Measurements from ENCODE around the gene KIAA0232. TPM values are rescaled to one million over a fixed set of nuclear protein-coding genes. Genes with fewer than 3 reads are reported as not detected.
"Not testable (repeated sequence)": the region's sequence is repeated elsewhere in the genome, so short reads cannot be mapped to it uniquely, and the experiment has no call there.

KIAA0232 gene
- total RNA-seq, 1 donor from 2014 or later, result 10.3 TPM

DNA sequence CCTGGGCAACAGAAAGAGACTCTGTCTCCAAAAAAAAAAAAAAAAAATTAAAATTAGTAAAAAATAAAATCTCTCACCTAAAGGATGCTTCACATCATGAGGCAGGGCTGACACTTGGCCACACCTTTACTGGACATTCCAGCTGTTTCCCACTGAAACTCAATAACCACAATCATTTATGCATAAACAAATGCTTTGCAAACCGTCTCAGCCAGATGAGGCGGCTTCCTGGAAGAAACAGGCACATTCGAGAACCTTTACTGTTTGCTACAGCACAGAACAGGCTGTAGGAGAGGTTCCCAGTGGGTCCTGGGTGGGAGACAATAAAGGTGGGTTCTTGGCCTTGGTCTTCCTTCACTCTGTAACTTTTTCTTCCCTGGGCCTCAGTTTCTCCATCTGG is 116.2 kb downstream of the KIAA0232 start:
- DNase-seq (ENCODE audit: low read depth in 2 of 2), result no peak

DNA sequence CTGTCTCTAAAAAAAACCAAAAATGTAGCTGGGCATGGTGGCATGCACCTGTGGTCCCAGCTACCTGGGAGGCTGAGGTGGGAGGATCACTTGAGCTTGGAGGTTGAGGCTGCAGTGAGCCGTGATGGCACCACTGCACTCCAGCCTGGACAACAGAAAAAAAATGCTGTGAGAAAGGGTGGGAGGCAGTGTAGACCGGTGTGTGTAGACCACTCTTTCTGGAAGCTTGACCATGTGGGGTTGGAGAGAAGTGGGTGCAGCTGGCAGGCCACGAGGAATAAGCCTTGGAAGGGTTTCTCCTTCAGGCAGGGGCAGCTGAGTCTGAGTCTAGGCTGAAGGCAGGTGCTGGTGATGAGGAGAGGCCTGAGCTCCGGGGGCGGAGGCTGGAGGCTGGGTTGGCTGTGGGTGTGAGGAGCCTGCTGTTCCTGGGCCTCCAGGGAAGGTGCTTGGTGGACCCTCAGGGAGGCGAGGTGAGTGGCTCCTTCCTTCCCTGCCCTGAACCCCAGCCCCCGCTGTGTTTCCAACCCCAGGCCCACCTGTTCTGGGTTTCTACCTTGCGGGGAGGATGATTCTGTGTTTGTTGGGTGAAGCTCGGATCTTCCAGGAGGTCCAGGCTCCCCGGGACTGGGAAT is 117.8 kb downstream of the KIAA0232 start:
- DNase-seq (ENCODE audit: low read depth in 2 of 2), result no peak

DNA sequence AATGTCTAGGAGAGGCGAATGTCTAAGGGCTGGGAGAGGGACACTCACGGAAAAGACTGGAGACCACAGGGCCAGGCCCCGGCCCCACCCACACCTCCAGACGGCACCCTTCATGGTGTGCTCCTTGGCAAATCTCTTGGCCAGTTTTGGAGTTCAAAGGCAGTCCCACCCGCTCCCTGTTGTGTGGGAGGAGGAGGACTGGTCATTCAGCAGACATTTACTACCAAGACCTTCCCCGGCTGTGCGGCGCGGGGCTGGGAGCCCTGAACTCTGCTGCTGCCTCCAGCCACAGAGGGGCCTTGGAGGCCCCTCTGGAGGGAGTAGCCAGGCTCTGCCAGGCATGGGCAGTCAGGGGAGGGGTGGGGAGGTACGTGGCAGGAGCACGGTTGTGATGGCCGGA is 118.4 kb downstream of the KIAA0232 start:
- DNase-seq (ENCODE audit: low read depth in 2 of 2), result no peak

DNA sequence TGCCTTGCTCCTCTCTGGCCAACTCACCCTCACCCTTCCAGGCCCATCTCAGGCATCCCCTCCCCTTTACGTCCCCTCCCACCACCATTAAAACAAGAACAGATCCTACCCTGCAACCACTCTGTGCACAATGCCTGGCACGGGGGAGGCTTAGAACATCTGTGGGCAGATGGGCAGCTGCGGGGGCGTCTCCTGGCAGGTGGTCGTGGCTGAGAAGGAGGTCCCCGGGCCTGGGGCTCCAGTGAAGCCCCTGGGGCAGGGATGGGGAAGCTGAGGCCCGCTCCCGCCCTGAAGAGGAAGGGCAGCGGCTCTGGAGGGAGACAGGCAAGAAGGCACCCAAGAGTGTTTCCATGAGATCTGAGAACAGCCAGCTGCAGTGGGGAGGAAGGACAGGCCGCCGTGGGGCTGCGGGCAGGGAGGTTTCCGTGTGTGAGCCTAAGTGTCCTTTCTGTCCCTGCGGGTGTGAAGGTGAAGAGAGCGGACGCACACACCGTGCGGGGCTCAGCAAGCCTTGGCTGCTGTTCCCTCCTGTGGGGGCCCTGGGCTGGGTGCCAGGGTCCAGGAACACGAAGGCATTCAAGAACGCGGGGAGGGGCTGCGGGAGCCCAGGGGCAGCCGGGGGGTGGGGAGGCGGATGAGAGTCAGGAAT is 119.3 kb downstream of the KIAA0232 start:
- DNase-seq (ENCODE audit: low read depth in 2 of 2), result no peak

DNA sequence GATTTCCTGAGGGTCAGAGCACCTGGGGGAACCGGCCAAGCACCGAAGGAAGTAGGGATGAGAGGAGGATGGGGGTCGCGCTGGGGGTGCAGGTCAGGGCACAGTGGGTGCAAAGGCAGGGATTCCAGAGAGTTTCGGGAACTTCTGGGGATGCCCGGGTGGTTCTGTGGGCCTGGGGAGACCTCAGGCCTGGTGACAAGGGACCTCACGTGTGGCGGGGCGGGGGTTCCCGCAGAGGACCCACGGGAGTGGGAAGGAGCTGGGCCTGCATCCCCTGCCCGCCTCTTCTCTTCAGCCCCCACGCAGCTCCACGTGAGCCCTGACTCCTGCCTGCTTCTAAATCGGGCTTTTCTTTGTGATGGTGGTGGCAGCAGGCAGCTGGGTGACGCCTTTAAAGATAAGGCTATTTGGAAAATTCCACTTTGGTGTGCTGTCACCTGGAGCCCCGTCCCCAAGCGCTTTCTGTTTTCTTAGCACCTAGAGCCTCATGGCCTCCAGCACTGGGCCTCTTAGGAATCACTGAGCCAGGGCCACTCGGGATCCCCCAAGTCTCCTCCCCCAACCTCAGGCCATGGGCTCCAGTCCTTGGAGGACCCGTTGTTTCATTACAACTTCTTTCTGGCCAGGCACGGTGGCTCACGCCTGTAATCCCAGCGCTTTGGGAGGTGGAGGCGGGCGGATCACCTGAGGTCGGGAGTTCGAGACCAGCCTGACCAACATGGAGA is 120.0 kb downstream of the KIAA0232 start:
- DNase-seq (ENCODE audit: low read depth in 2 of 2), result no peak

DNA sequence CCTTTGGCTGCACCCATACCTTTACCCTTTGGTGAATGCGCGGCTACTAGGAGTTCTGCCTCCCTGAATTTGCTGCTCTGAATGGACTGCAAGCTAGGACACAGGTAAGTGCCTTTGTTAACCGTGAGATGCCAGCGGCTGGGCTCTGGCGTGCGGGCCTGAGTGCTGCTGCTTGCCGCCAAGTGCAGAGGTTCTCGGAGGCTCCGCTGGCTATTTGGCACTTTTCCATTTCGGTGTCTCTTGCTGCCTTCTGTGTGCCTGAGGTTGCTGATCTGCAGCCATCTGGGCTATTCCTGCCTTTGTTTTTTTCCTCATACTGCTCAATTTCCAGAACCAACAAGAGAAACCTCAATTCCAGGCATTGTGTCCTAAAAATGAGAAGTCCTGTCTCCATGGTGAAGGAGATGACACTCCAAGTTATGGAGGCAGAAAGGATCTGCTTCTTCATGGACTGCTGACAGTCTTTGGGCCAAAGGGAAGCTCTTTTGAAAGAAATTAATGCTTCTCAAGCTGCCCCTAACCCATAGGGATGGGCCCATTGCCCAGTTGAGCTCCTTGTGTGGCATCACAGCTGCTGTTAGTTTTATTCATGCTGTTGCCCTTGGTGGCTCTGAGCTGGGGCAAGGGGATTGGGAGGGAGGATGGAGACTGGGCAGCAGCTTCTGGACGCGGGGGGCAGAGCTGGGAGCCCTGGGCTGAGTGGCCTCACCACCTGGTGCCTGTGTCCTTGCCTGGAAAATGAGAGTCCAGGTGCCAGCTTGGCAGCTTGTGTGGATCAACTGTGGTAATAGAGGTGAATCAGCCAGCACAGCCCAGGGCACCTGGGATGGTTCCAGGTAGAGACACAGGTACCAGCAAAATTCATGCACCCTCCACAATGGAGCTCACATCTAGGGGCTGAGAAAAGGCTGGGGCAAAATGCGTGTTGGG is 123.3 kb downstream of the KIAA0232 start:
- no peak for DNase-seq (ENCODE audit: low read depth in 2 of 2)

DNA sequence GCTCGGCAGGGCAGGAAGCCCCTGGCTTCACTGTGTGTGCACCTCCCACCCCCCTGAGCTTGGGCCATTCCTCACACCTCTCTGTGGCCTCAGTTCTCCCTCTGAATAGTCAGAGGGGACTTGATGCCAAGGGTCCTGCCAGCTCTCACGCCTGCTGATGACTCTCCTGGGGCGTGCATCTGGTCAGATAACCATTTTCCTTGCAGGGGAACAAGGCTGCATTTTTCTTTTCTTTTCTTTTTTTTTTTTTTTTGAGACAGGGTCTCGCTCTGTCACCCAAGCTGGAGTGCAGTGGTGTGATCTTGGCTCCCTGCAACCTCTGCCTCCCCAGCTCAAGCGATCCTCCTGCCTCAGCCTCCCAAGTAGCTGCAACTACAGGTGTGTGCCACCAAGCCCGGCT is 124.0 kb downstream of the KIAA0232 start:
- not testable (repeated sequence) for DNase-seq (ENCODE audit: low read depth in 2 of 2)

DNA sequence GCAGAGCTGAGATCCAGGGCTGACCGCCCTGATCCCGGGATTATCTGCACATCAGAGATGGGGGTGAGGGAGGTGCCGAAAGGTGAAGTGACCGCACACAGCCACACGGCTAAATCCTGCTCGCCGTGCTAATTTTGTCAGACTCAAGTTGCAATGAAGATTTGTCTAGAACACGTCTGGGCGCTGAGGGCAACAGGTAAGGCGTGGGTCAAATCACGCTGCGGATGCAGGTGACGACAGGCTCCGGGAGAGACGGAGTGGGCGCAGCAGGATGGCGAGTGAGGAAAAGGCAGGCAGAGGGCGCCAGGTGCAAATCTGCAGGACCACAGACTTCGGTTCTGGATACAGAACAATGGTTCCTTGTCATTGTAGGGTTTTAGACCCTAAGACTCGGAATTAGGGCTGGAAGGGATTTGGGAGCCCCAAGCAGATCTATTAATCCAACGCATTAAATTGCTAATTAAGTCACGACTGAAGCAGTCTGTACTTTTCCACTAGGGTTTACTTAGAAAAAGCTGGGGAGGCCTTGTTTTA is 125.2 kb downstream of the KIAA0232 start:
- peak in 1 of 2 donors; percentile 53 for DNase-seq (ENCODE audit: low read depth in 2 of 2)

DNA sequence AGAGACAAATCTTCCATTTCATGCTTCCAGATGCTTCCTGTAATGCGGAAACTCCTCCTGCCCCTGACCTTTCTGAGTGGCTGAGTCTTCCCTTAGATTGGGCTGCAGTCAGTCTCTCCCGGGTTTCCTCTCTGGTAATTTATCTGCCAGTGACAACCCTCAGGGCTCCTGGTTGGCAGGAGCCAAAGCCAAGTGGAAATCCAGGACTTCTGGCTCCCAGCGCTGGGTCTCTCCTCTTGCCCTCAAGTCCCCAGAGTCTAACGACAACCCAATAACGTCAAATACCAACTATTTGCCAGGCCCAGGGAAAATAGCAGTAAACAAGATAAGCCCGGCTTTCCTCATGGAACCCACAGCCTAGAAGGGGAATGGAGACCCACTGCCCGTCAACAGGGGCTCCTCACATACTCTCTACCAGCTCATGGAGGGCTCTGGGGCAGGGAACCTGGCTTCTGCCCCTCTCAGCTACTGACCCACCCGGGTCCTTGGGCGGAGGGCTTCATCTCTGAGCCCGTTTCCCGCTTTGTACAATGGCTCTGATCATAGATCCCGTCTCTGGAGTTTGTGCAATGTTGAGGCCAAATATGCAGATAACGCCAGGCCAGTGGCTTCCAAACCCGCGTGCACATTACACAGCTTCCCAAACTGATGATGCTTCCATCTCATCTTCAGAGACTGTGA is 126.0 kb downstream of the KIAA0232 start:
- peak in 1 of 2 donors; percentile 37 for DNase-seq (ENCODE audit: low read depth in 2 of 2)

DNA sequence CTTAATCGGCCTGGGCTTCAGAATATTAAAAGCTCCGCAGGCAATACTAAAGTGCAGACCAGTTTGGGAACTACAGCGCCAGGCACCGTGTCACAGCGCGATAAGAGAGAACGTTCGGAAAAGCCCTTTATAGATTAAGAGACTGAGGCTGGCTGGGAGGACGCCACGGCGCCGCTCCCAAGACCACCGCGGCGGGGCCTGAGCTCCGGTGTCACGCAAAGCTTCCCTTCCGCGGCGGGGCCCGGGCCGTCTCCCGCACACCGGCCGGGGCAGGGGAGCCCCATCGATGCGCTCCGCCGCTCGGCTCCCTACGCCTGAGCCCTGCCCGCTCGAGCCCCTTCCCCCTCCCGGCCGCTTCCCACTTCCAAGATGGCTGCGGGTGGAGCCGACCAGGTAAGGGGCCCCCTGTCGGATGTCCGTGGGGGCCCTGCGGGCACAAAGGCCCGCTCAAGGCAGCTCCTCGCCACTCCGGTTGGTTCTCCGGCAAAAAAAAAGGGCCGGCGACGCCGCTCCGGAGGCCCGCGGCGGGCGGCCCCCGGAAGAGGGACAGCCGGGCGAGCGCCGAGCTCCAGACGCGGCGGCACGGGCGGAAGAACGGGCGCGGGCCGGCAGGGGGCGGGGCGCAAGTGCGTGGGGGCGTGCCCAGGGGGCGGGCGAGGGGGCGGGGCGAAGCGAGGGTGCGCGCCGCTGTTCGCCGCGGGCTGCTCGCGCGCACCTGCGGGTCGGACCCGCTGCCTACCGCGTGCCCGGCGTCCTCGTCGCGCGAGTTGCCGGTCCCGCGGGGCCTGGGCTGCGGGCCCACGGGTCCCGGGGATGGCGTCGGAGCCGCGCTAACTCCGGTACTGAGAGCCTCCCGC is 126.8 kb downstream of the KIAA0232 start, which contains the start of gene TBC1D14:
TBC1D14 (plus strand) TSS at position 714 of the 857 bp plus-strand sequence. CDS start 13,564 bp downstream, outside the sequence.
- peak; percentile 55 to 89 for DNase-seq (ENCODE audit: low read depth in 2 of 2)

DNA sequence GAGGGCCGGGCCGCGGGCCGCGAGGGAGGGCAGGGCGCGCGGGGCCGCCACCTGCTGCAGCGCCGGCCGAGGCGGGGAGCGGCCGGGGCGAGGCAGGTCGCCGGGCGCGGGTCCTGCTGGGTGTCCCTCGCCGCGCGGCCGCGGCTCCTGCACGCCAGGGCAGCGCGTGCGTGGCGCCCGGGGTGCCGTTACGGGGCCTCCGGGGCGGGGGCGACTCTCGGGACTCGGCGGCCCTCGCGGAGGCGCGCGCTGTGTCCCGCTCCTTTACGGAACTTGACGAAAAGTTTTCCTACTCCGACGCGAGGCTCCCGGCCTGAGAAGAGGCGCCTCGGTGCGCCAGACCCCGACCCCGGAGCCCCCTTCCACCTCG is 127.4 kb downstream of the KIAA0232 start:
- no peak for DNase-seq (ENCODE audit: low read depth in 2 of 2)

DNA sequence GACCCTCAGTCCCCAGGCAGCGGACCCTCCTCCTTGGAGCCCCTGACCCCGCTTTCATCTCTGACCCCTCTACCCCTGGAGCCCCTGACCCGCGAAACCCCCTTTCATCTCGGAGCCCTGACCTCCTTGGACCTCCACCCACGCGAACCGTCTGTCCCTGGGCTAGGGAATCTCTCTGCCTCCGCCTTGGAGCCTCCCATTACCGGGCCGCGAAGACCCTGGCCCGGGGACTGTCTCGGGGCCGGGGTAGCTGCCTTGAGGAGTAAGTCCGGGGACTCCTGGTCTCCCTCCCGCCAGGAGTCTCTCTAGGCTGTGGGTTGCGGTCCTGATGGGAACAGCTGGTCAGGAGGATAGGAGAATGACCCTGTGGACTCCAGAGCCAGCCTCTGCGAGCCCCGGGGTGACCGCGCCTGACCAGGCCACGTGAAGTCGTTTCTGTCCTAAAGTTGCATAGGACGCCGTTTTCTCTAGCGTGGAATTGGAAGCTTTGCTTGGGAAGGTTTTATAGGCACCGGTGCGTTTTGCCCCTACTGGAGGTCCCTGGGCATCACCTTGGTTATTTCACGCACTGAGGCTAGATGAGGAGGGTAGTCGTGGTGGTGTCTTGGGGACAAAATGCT is 127.9 kb downstream of the KIAA0232 start:
- no peak for DNase-seq (ENCODE audit: low read depth in 2 of 2)

DNA sequence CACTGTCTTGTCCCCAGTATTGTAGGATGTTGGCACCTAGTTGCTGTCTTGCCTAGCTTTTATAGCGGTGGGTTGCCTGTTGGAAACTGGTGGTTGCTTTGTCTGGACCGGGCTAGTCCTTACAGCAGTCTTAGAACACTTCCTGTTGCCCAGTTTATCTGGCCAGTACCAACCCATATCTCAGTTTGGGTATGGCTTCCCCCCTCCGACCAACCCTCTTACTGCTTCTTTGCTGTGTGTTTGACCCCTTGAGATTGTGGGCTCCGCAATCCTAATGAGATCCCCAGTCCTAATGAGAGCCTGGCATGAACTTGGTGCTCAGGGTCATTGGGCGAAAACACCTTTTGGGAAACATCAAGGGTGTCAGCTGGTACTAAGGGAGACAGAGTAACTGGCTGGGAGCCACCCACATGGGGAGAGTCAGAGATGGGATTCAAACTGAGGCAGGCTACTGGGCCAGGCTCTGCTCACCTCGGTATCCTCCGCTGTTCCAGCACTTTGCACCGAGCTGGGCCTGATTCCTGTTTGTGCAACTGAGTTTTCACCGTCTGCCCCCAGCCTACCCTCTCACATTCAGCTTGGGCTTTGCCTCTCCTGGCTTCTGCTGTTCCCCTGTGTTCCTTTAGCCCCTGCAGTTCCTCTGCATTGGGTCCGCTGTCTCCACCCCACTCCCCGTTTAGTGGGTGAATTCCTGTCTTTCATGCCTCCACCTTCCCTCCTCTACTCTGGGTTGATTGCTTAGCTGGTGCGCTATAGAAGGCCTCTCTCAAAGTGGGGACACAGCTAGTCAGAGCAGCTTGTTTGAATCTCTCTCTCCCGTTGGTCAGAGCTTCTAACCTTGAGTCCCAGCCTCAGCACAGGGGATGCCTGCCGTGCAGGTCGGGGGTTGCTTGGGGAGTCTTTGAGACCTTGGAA is 128.7 kb downstream of the KIAA0232 start:
- no peak for DNase-seq (ENCODE audit: low read depth in 2 of 2)

DNA sequence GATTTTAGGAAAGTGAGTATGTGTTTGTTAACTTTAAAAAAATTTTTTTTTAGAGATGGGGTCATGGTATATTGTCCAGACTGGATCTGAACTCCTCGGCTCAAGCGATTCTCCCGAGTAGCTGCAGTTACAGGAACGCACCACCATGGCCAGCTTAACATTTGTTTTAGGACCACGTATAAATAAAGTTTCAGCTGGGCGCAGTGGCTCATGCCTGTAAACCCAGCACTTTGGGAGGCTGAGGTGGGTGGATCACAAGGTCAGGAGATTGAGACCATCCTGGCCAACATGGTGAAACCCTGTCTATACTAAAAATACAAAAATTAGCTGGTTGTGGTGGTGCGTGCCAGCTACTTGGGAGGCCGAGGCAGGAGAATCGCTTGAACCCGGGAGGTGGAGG is 129.4 kb downstream of the KIAA0232 start:
- DNase-seq (ENCODE audit: low read depth in 2 of 2), result not testable (repeated sequence)

DNA sequence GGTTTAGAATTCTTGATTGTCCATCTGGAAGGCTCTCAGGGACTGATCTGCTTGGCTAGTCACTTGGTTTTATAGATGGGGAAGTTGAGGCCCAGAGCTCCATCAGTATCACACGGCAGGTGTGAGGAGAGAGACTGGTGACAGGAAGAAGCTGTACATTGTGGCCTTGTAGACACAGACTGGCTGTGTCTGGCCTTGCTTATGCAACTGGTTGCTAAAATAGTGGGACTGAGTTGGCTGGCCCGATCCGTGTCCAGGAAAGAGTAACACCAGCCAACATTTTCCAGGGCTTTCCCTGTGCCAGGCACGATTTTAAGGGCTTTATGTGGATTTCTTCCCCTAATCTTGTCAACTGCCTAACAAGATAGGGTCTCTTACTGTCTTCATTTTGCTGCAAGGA is 129.9 kb downstream of the KIAA0232 start:
- no peak for DNase-seq (ENCODE audit: low read depth in 2 of 2)

DNA sequence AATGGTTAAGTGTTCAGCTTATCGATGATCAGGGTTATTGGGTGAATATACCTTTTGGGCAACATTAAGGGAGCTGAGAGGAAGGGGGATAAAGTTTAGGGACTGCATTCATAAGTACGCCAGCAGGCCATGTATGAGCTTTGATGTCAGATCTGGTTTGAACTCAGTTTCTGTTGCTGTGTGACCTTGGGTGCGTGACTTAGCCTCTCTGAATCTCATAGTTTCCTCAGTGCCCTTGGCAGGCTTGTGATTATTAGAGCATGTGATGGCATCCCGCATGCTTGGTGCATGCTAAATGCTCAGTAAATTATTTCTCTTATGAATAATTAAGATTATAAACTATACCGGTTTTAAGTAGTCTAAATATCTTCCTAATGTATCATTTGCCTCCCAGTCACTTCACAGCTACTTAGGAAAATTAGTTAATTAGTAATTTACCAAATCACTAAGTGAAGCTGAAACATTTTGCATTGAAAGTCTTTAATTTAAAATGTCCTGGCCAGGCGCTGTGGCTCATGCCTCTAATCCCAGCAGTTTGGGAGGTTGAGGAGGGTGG is 130.9 kb downstream of the KIAA0232 start:
- no peak for DNase-seq (ENCODE audit: low read depth in 2 of 2)

DNA sequence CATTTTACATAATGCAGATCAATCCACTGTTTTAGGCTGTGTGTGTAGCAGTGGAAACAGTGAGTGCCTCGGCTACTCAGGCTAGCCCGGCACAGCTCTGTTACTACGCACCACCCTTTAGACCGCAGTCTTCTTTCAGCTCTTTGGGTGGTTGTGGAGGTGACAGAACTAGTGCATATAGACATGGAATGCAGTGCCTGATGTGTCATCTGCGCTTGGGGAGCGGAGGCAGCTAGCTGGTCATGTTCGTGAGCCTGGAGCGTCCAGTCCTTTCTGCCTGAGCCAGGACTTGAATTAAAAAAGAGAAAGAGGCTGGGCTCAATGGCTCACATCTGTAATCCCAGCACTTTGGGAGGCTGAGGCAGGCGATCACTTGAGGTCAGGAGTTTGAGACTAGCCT is 131.9 kb downstream of the KIAA0232 start:
- DNase-seq (ENCODE audit: low read depth in 2 of 2), result no peak

All from dermis microvascular lymphatic vessel endothelial cell (primary cell).